HG03103 (cell line): ENCODE measurements around the gene SIGLEC5.
A peak's percentile ranks its signal among the peaks of the same experiment; 100 is the strongest.

Experiments used
- ATAC-seq: cut with Tn5 transposase; IDR thresholded peaks from one replicate; pipeline ENCODE4 v1.9.1; 2021; ENCODE audit warnings: low read depth; ENCODE audit not compliant: unreplicated experiment

Gene SIGLEC5

GRCh38 chr19:51628153-51628939 is 1.9 kb downstream of the SIGLEC5 start:
- ATAC-seq, result no peak

DNA sequence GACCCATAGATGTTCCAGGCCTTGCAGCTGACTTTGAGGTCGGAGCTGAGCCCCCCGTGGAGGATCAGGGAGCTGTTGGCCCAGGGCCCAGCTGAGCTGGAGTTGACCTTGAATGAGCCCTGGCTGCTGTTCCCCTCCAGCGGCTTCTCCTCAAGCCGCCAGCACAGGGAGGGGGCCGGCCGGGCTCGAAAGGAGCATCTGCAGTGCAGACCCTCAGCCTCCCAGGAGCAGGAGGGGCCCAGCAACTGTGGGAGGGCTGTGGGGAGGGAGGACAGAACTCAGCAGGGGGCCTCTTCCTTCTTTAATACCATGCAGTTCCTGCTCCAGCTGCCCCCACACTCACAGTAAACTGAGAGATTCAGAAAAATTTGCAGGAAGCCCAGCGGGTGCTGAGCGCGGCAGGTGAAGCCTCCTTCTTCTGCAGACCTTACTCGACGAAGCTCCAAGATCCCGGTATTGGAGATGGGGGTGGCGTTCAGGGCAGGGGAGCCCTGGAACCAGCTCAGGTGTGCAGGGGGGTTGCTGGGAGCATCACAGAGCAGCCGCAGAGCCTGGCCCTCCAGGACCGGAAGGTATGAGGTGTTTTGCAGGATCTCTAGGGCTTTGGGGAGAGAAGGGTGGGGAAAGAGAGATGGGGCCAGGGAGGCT is 2.6 kb downstream of the SIGLEC5 start:
- no peak for ATAC-seq

GRCh38 chr19:51626675-51627074 is 3.5 kb downstream of the SIGLEC5 start:
- ATAC-seq, result no peak

GRCh38 chr19:51621178-51621577 is 9.0 kb downstream of the SIGLEC5 start:
- no peak for ATAC-seq

DNA sequence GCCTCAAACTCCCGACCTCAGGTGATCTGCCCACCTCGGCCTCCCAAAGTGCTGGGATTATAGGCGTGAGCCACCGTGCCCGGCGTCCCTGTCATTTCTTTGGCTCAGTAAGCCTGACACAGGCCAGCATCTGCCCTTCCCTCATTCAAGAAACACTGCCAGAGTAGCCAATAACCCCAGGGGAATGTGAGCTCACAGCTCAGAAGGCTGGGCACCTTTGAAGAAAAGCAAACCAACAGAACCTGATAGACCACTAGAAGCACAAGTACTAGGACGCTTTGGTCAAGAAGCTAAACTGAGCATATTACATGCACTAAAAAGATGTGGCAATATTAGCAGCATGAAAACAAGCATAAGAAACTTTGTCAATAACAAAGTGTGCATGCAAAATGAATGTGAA is 14.2 kb downstream of the SIGLEC5 start:
- no peak for ATAC-seq

- ATAC-seq, result no peak
Measured at GRCh38 chr19:51614789-51615188, 15.4 kb downstream of the SIGLEC5 start.

GRCh38 chr19:51610576-51610975 is 19.6 kb downstream of the SIGLEC5 start:
- no peak for ATAC-seq

DNA sequence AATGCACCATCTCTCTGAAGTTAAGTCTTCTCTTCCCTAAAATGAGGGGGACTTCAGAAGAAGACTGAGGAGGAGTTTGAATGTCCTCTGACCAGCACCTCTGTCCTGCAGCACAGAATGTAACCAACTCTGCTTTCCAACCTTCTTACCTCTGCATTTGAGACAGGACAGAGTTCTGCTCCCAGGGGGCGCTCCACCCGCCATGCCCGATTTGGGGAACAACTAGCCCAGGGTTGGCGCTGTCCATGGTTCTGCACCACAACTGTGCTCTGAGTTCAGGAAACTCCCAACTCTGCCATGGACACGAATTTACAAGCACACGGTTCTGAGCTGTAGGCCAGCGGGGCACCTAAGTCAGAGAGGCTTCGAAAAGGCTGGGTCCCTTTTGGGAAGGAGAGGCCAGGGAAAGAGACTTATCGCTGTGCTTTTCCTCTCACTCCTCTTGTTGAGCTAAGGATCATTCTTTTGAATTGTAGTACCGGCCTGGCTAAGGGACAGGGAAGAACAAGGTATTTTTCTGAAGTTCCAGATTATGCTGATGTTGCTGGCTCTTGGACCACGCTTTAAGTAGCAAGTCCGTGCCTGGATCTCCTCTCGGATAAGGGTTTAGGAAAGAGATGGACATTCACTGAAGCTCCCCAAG is 22.2 kb downstream of the SIGLEC5 start:
- ATAC-seq, result no peak

- peak; percentile 88 for ATAC-seq
Measured at GRCh38 chr19:51607077-51607476, 23.1 kb downstream of the SIGLEC5 start.

GRCh38 chr19:51602189-51602854 is 27.9 kb downstream of the SIGLEC5 start:
- ATAC-seq, result no peak

- ATAC-seq, result no peak
Measured at GRCh38 chr19:51600940-51601580, 29.1 kb downstream of the SIGLEC5 start.

DNA sequence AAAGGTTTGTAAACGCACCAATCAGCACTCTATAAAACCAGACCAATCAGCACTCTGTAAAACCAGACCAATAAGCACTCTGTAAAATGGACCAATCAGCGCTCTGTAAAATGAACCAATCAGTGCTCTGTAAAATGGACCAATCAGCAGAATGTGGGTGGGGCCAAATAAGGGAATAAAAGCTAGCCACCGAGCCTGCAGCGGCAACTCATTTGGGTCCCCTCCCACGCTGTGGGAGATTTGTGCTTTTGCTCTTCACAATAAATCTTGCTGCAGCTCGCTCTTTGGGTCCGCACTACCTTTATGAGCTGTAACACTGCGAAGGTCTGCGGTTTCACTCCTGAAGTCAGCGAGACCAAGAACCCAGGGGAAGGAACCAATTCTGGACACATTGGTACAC is 31.1 kb downstream of the SIGLEC5 start:
- no peak for ATAC-seq

DNA sequence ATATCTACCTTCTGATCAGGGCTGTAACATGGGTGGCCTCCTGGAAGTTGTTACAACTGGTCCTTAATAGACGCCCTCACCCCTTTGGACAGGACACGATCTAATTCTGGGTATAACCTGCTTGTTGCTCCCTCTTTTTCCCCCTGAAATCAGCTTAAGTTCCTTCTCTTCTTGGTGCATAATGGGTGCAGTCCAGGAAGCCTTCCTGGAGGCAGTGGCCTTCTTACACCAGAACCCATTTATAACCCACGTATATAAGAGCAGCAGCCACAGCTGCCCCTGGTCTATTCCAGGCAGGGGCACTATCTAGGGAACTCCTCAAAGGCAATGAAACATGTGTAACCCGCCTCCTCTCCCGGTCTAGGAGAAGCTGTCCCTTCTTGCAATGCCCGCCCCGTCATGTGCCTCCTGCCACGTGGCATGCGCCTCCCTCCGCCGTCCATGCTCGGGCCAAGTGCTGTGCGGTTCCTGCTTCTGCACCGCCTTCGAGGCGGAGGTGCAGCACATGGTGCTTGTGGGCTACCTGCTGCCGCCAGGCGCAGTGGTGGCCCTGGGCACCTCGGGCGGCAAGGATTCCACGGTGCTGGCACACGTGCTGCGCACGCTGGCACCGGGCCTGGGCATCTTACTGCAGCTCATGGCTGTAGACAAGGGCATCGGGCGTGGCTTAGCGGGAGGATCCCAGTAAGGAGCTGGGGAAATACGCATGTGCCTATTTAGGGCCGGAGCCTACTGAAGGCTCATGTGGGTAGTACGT is 31.9 kb downstream of the SIGLEC5 start:
- no peak for ATAC-seq

DNA sequence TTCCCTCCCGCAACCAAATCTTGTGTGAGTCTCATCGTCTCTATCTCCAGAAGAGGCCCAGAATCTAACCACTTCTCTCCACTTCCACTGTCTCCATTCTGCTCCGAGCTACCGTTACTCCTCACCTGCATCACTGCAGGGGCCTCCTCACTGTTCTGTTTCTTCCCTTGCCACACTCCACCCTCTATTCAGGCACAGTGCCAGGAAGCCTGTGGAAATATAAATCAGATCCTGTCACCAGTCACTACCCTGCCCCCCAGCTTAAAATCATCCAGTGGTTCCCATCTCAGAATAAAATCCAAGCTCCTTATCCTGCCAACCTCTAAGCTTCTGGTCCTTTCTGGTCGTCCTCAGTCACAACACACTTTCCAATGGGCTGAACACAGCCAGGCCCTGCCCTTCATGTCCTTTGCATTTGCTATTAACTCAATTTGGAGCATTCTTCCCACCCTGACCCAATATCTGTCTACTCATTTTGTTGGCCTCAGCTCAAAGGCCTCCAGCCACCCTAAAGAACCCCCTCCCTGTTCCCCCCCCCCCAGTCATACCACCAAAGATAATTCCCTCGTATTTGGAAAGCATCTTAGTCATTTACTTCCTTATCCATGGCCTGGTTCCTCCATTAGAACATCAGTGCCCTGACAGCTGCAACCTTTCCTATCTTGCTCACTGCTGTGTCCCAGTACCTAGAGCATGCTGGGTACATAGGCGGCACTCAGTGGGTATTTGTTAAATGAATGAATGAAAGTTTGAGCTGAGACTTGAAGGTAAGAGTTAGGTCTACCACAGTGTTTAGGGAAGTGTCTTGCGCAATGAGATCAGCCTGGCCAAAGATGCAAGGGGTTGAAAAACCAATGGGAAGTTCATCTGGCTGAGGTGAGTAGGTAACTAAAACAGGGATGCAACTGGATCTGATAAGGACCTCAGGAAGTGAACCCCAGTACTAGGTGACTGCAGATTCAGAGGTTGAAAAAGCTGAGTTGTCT is 34.7 kb downstream of the SIGLEC5 start:
- no peak for ATAC-seq

GRCh38 chr19:51594774-51595109 is 35.5 kb downstream of the SIGLEC5 start:
- ATAC-seq, result no peak

DNA sequence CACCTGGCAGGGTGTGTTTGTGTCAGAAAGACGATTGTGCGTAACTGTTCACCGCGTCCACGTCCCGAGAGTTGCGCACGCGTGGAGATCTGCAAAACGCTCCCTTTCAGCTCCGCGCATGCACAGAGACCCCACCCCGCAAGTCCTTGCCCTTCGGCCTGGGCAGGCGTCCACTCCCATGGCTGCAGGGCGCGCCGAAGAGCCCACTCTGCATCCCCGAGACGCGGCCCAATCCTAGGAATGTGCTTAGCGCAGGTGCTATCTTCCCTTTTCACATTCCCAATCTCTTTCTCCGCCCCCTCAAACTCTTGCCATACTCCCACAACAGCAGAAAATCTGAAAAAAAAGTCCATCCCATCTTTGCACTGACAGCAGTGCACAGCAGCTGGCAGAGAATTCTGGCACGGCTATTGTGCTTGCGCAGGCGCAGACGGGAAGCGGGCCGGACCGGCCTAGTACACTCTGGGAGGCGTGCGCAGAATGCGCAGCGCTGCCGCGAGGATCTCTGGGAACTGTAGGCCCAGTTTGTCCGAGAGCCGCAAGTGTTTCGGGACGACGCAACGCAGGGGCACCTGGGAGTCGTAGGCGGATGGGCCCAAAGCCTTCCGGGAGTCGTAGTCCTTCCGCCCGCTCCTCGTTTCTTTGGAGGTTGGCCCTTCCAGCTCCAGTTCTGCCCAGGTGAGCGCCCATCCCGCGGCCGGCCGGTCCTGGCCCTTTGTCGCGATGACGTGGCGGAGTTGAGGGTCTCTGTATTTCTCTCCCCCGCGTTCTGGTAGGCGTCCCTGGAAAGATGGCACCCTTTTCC is 36.0 kb downstream of the SIGLEC5 start:
- peak; percentile 98 for ATAC-seq

DNA sequence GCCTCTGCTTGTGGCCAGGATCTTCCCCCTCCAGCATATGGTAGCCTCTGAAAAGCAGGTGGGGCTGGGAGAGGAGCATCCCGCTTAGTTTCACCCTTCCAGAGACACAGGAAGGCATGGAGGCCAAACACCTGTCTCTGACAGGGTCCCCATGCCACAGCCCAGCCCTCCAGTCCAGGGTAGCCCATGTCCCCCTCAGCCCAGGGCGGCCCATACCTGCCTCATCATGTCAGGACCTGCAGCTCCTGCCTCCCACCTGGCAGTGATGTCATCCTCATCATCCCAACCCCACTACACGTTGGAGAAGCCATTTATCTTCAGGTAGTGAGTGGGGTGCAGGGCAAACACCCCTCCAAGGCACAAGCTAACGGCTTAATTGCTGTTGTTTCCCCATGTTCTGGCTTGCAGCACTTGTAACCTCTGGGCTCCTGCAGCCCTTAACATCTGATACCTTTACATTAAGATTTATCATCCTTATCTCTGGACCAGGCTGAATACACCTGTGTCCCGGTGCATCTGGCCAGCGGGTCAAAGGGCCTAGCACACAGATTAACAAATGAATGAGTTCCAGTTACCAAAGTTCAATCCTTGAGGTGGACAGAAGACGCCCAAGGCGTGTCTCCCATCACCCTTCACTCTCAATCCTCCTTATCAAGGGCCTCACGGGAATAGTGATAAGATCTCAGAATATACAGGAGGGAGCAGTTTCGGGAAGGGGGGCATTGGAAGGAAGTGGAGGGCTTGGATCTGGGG is 36.9 kb downstream of the SIGLEC5 start:
- ATAC-seq, result no peak
